Caco-2 (cell line): ENCODE measurements around the gene SGMS1. TPM values are rescaled to one million over a fixed set of nuclear protein-coding genes. Genes with fewer than 3 reads are reported as not detected.
"Not testable (repeated sequence)": the region's sequence is repeated elsewhere in the genome, so short reads cannot be mapped to it uniquely, and the experiment has no call there.

Source experiments
- BruUV-seq: library from RNA; stranded (reverse); fragments of 400-500 nt; replicated peaks from 2 replicates; lab custom pipeline; 2021; lab: Mats Ljungman, UMichigan
- CTCF ChIA-PET: fragments of 300-600 bp; sonication (Branson Sonifier 250); formaldehyde crosslinking; loops from one replicate; lab custom pipeline; 2022; ENCODE audit warnings: antibody characterized with exemption; lab: Charles Lee
- POLR2A ChIA-PET: fragments of 300-600 bp; sonication (Branson Sonifier 250); formaldehyde crosslinking; loops from one replicate; lab custom pipeline; 2022; ENCODE audit warnings: antibody characterized with exemption; lab: Charles Lee
- DNase-seq, 2 experiments: peaks; one replicate each; pipeline versions ENCODE4 v3.0.0 to v3.0.0-alpha.2; 2020 to 2022
- H3K27me3 ChIP-seq: replicated peaks from 2 replicates; pipeline ENCODE4 v1.6.0; 2011; ENCODE audit warnings: low read length; ENCODE audit not compliant: control insufficient read depth, insufficient read depth
- H3K36me3 ChIP-seq: 2 replicates; pipeline ENCODE4 v1.5.1; 2011; ENCODE audit warnings: low read length; ENCODE audit not compliant: control insufficient read depth, insufficient read depth
- H3K4me1 ChIP-seq: fragments of 250-450 bp; sonication (Bioruptor Pico); 2 replicates; pipeline ENCODE4 v1.5.1; 2020; ENCODE audit warnings: mild to moderate bottlenecking
- H3K4me3 ChIP-seq: 2 replicates; pipeline ENCODE4 v1.5.1; 2011; ENCODE audit warnings: low read depth, mild to moderate bottlenecking, control low read depth, low read length
- H3K9me3 ChIP-seq: fragments of 250-450 bp; sonication (Bioruptor Pico); 2 replicates; pipeline ENCODE4 v1.5.1; 2020; ENCODE audit warnings: mild to moderate bottlenecking, moderate library complexity
- H3K27ac Mint-ChIP-seq: one replicate; pipeline ENCODE4 v1.8.0; 2022; ENCODE audit warnings: mixed read lengths; ENCODE audit not compliant: unreplicated experiment
- H3K27me3 Mint-ChIP-seq: one replicate; pipeline ENCODE4 v1.8.0; 2022; ENCODE audit warnings: mixed read lengths; ENCODE audit not compliant: insufficient read depth, unreplicated experiment
- H3K36me3 Mint-ChIP-seq: one replicate; pipeline ENCODE4 v1.8.0; 2022; ENCODE audit warnings: mild to moderate bottlenecking, mixed read lengths; ENCODE audit not compliant: insufficient read depth, unreplicated experiment
- H3K4me1 Mint-ChIP-seq: one replicate; pipeline ENCODE4 v1.8.0; 2022; ENCODE audit warnings: low read depth, mixed read lengths; ENCODE audit not compliant: unreplicated experiment
- H3K4me3 Mint-ChIP-seq: one replicate; pipeline ENCODE4 v1.8.0; 2022; ENCODE audit warnings: mild to moderate bottlenecking, moderate library complexity, mixed read lengths; ENCODE audit not compliant: unreplicated experiment
- H3K9me3 Mint-ChIP-seq: one replicate; pipeline ENCODE4 v1.8.0; 2022; ENCODE audit warnings: mixed read lengths; ENCODE audit not compliant: unreplicated experiment
- intact Hi-C: fragments of 100-400 bp; cut with micrococcal nuclease; formaldehyde crosslinking; loops from one replicate; pipeline ENCODE4 v1.10.0; 2022; ENCODE audit not compliant: unreplicated experiment
- total RNA-seq: library from RNA; stranded (reverse); gene quantifications from 2 replicates; pipeline ENCODE4 v1.2.3, GENCODE V29; 2022
- TF ChIP-seq, protein P1 (sequence below), 2 experiments: fragments of 200-600 bp in 1 of 2; IDR thresholded peaks; 1 replicate in 1 of 2; 2 replicates in 1 of 2; pipeline versions ENCODE4 v1.5.1 to v1.8.0; 2011 to 2022; ENCODE audit warnings: antibody characterized with exemption in 1 of 2, control low read depth in 1 of 2, inconsistent platforms in 1 of 2, low read depth in 1 of 2, low read length in 1 of 2, mild to moderate bottlenecking in 1 of 2, moderate library complexity in 1 of 2; ENCODE audit not compliant: insufficient read depth in 1 of 2, severe bottlenecking in 1 of 2, unreplicated experiment in 1 of 2

The SGMS1 gene
- total RNA-seq, 1 experiment from 2014 or later, result 30.5 TPM

DNA sequence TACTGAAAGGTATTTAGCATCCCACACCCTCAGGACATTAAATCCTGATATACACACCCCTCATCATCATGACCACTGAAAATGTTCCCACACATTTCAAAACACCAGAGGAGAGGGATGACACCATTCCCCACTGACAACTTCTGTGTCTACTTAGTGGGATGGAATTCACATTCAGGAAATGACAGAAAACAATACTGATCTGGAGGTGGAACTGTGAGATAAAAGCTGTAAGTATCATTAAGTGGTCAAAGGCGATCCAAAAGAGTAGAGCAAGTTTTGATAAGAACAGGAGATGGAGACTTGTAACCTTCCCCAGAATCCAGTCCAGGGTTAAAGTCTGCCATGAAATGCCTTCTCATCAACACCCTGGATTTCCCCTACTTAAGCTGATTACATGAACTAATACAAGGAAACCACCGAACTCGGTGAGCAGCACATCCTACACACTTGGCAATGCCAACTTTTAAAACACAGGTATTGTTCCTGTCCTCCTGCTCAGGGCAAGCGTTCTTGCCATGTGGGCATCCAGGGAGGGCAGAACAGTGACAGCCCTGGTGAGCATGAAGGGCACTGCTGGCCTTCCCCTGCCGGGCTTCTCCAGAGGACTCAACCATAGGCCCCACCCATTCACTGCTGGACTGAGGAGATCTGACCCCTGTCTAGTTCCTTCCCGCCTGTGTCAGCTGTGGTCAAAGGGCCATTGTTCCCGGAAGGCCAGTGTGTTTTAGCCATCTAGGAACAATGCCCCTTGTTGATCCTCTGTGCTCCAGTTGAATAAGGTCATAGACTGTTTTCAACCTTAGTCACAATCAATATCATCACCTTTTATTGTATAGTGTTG lies 85.0 kb downstream of the SGMS1 start:
- TF ChIP-seq, protein P1, sequence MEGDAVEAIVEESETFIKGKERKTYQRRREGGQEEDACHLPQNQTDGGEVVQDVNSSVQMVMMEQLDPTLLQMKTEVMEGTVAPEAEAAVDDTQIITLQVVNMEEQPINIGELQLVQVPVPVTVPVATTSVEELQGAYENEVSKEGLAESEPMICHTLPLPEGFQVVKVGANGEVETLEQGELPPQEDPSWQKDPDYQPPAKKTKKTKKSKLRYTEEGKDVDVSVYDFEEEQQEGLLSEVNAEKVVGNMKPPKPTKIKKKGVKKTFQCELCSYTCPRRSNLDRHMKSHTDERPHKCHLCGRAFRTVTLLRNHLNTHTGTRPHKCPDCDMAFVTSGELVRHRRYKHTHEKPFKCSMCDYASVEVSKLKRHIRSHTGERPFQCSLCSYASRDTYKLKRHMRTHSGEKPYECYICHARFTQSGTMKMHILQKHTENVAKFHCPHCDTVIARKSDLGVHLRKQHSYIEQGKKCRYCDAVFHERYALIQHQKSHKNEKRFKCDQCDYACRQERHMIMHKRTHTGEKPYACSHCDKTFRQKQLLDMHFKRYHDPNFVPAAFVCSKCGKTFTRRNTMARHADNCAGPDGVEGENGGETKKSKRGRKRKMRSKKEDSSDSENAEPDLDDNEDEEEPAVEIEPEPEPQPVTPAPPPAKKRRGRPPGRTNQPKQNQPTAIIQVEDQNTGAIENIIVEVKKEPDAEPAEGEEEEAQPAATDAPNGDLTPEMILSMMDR (IDR thresholded peaks at IDR 0.05; ENCODE audit: insufficient read depth in 1 of 2, low read depth in 1 of 2, low read length in 1 of 2, severe bottlenecking in 1 of 2, unreplicated experiment in 1 of 2), result no peak

DNA sequence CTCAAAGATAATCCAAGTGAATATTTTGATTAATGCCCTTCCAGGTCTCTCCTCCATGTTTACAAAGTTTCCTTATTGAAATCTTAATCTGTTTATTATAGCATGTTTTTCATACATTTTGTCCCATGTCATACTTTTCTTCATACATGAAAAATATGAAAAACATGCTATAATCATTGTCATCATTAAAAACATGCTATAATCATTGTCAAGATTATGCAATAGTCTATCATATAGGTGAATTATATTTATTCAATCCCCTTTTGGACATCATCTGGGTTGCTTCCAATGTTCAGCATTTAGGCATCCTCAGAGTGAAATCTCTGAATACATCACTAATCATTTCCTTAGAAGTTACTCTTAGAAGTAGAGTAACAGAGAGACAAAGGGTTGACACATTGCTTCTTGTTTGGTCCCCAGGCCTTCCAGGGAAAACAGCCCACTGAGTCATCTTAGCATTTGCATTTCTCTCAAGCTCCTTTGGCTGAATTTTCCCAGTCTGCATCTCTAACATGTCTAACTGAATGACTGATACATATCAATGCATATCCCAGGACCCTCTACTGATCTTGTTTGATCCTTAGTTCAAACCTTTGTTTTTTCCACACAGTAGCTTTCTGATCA lies 87.0 kb downstream of the SGMS1 start:
- Mint-ChIP-seq H3K9me3 (no peaks in the 10 kb centered on the region), H3K4me3 (no peak overlapping the region), H3K4me1 (peaks cover 12% of the 10 kb centered on the region), H3K36me3 (no peaks in the 10 kb centered on the region), H3K27ac (no peak overlapping the region), H3K27me3 (no peaks in the 10 kb centered on the region)
- intact Hi-C loops, result no loop called here
- Histone ChIP-seq H3K4me3 (no peak overlapping the region), H3K4me1 (peaks cover 15% of the 10 kb centered on the region), H3K9me3 (no peaks in the 10 kb centered on the region), H3K27me3 (no peaks in the 10 kb centered on the region), H3K36me3 (no peaks in the 10 kb centered on the region)
- TF ChIP-seq, protein P1 (IDR thresholded peaks at IDR 0.05; ENCODE audit: insufficient read depth in 1 of 2, low read depth in 1 of 2, low read length in 1 of 2, severe bottlenecking in 1 of 2, unreplicated experiment in 1 of 2), result no peak
- no peak for DNase-seq
- POLR2A ChIA-PET, result no interaction called here
- CTCF ChIA-PET, result no interaction called here
- BruUV-seq, result no TSS peak

More for the DNA sequence above, 85.0 kb downstream of the SGMS1 start:
- no TSS peak for BruUV-seq
- H3K27ac Mint-ChIP-seq, result no peak overlapping the region
- no peak overlapping the region for H3K4me3 ChIP-seq
- peak in 1 of 2 experiments; percentile 69 for DNase-seq
- H3K36me3 Mint-ChIP-seq, result no peaks in the 10 kb centered on the region
- no peaks in the 10 kb centered on the region for H3K27me3 Mint-ChIP-seq
- no peaks in the 10 kb centered on the region for H3K36me3 ChIP-seq
- H3K9me3 ChIP-seq, result no peaks in the 10 kb centered on the region
- no peak overlapping the region for H3K4me3 Mint-ChIP-seq
- intact Hi-C loops, result no loop called here
- no peaks in the 10 kb centered on the region for H3K27me3 ChIP-seq
- no peaks in the 10 kb centered on the region for H3K4me1 Mint-ChIP-seq
- peaks cover 12% of the 10 kb centered on the region for H3K4me1 ChIP-seq
- POLR2A ChIA-PET, result no interaction called here
- H3K9me3 Mint-ChIP-seq, result no peaks in the 10 kb centered on the region
- CTCF ChIA-PET, result no interaction called here

DNA sequence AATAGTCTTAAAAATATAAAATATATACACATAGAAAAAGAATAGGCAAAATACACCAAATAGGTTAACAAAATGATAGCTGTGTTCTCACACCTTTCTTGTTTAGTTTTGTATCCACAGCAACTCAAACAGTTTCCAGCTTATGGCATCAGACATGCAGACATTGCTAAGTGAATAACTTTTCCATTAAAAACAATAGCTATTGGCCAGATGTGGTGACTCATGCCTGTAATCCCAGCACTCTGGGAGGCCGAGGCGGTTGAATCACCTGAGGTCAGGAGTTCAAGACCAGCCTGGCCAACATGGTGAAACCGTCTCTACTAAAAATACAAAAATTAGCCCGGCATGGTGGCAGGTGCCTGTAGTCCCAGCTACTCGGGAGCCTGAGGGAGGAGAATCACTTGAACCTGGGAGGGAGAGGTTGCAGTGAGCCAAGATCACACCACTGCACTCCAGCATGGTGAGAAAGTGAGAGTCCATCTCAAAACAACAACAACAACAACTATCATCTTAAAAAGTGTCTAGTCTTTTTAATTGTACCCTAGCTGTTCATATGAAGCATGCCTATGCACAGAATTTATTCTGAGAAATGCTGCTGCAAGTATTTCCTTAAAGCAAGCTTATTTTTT lies 88.9 kb downstream of the SGMS1 start:
- H3K36me3 Mint-ChIP-seq, intact Hi-C loops, H3K27me3 Mint-ChIP-seq, POLR2A ChIA-PET, BruUV-seq, H3K9me3 ChIP-seq, H3K9me3 Mint-ChIP-seq, H3K27ac Mint-ChIP-seq, H3K4me3 ChIP-seq, H3K27me3 ChIP-seq, DNase-seq, CTCF ChIA-PET, H3K36me3 ChIP-seq, H3K4me3 Mint-ChIP-seq: not testable (repeated sequence)
- peaks cover 21% of the 10 kb centered on the region for H3K4me1 ChIP-seq
- peaks cover 21% of the 10 kb centered on the region for H3K4me1 Mint-ChIP-seq
